DMS114 treated with DMSO at 0.1 percent for 48 hours (cell line): ENCODE data around the gene FOXD1.
A peak's percentile ranks its signal among the peaks of the same experiment; 100 is the strongest.
"Not testable (repeated sequence)": the region's sequence is repeated elsewhere in the genome, so short reads cannot be mapped to it uniquely, and the experiment has no call there.

Experiments used
- DNase-seq: peaks from one replicate; lab custom pipeline; 2025; ENCODE audit not compliant: unreplicated experiment; lab: John Stamatoyannopoulos, UW

FOXD1 gene

GRCh38 chr5:73448463-73449136, at the start of gene FOXD1:
FOXD1 (minus strand) TSS chr5:73448777; CDS start chr5:73448362, 415 bp downstream.
- peak; percentile 92 for DNase-seq

DNA sequence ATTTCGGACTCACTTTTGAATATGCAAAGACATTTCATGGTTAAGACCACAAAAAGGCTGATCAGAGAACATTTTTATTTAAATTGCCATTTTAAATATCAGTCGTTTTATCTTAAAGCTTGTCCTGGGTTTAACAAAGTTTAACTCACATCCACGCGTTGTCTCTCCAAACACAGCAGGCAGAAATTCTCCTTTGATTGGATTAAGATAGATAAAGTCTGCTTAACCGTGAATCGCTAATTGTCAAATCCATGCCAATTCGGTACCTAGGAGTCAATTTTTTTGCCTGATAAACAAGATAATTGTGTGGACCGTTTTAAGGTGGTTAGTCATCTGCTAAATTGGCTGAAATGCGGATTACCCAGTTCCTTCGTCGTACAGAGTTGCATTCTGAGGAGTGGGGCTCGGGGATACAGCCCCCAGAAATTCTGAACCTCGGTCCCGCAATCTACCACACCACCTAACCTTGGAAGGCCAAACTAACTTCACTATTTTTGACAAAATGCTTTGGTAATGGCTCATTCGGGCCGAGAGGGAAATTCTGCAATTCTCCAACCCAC, 49.0 kb upstream of the FOXD1 start:
- no peak for DNase-seq

GRCh38 chr5:73496984-73497457, 48.4 kb upstream of the FOXD1 start:
- DNase-seq = peak; percentile 89

GRCh38 chr5:73495772-73496335, 47.3 kb upstream of the FOXD1 start:
- no peak for DNase-seq

DNA sequence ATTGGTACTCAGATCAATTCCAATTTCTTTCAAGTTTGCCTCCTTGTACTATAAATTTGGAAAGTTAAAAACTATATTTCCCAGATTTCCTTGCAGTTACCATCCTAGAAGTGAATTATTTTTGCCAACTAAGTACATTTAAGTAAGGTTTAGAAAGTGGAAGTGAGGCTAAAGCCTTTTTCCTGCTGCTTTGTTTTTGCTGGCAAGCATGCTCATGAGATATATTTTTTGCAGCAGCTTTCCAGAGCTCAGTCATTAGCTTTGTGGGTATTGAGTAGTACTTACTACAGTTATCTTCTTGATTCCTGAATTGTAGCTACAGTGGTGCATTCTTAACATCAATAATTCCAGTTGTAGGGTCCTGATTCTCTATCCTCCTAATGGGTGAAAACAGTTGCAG, 46.1 kb upstream of the FOXD1 start:
- DNase-seq = no peak

- no peak for DNase-seq
Measured at GRCh38 chr5:73493421-73493820, 44.8 kb upstream of the FOXD1 start.

DNA sequence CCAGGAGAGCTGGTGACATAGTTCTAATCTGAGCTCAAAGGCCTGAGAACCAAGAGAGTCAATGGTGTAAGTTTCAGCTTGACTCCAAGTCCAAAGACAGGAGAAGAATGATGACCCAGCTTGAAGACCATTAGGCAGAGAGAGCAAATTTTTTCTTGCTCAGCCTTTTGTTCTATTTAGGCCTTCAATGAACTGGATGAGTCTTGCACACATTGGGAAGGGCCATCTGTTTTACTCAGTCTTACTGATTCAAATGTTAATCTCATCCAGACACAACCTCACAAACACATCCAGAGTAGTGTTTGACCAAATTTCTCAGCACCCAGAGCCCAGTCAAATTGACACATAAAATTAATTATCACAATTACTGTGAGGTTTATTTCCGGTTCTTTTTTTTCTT, 42.6 kb upstream of the FOXD1 start:
- DNase-seq = no peak

- DNase-seq = no peak
Measured at GRCh38 chr5:73490088-73490487, 41.5 kb upstream of the FOXD1 start.

- DNase-seq = no peak
Measured at GRCh38 chr5:73488806-73489205, 40.2 kb upstream of the FOXD1 start.

DNA sequence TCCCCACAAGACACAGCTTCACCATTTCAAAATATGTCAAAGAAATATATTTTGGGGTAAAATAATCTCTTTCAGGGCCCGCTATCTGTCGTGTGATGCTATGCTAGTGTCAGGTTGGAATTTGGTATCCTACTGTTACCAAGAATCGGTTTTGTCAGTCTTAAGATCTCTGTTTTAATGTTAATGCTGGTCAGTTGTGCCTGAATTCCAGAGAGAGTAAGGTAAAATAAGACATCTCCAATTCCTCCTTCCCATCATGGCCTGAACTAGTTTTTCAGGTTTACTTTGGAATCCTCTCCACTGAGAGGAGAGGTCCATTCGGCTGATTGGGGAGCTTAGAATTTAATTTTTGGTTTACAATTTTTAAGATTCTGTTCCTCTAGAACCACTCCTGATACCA, 39.2 kb upstream of the FOXD1 start:
- DNase-seq = no peak

DNA sequence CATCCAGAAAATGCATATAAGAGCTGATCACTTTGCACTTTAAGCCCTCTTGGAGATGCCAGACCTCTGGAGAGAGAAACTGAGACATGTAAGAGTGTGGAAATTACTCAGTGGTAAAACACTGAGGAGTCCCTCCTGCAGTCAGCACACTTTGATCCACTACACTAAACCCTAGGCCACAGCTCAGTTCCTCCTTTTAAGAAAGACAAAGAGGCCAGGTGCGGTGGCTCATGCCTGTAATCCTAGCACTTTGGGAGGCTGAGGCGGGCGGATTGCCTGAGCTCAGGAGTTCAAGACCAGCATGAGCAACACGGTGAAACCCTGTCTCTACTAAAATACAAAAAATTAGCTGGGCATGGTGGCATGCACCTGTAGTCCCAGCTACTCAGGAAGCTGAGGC, 38.7 kb upstream of the FOXD1 start:
- DNase-seq = not testable (repeated sequence)

GRCh38 chr5:73486119-73486899, 37.7 kb upstream of the FOXD1 start:
- DNase-seq = no peak

DNA sequence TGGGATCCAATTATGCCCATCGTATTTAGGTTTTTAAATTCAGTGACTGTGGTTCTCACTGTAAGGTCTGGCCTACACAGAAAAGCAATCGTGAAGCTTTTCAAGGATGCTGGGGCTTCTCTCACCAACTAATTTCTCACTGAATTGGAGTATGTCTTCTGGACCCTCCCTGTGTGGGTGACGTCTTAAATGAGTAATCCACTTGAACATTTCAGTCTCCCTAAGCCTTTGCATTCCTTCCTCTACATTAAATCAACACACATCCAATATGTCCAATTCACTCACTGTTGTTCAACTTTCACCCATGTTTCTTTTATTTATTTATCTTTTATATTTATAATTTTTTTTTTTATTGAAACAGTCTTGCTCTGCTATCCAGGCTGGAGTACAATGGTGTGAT, 37.1 kb upstream of the FOXD1 start:
- DNase-seq = no peak

- DNase-seq = no peak
Measured at GRCh38 chr5:73484511-73484910, 35.9 kb upstream of the FOXD1 start.

DNA sequence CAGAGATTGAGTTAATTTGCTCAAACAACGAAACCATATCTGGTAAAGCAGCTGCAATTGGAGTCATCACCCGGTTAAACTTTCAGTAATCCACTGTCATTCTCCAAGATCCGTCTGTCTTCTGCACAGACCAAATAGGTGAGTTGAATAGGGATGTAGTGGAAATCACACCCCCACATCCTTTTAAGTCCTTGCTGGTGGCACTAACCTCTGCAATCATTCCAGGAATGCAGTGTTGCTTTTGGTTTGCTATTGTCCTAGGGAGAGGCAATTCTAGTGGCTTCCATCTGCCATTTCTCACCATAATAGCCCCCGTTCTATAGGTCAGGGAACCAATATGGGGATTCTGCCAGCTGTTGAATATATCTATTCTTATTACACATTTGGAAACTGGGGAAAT, 35.1 kb upstream of the FOXD1 start:
- no peak for DNase-seq

GRCh38 chr5:73482383-73483136, 34.0 kb upstream of the FOXD1 start:
- DNase-seq = no peak

DNA sequence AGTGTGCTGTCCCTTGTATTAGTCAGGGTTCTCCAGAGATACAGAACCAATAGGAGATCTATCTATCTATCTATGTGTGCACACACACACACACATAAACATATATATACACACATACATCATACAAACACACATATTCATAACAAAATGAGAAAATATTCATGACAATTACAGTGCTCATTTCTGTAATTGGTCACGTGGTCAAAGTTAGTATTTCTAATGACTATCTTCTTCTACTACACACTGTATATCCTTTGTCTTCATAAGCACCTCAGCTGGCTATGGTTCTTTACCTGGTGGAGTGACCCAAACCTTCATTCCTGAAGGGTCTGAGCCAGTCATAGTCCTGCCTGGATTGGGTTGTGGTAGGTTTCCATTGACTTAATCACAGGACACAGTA, 31.9 kb upstream of the FOXD1 start:
- DNase-seq = no peak

- DNase-seq = no peak
Measured at GRCh38 chr5:73472116-73472515, 23.5 kb upstream of the FOXD1 start.

DNA sequence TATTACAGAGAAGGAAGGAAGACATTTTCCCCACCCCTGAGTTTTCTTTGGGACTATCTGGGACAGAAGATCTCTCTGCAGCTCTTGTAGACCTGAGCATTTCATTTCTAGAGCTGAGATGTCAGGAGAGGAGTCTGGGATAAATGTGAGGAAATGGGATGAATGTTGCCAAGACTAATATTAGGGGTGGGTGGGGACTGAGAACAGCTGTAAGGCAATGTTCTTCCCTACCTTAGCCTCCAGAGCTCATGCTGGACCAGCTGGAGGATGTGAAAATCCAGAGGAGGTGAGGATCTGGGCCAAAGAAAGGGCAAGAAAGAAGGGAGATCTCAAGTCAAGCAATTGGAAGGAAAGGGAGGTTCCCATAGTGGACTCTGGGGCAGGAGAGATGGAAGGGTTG, 23.1 kb upstream of the FOXD1 start:
- DNase-seq = no peak

DNA sequence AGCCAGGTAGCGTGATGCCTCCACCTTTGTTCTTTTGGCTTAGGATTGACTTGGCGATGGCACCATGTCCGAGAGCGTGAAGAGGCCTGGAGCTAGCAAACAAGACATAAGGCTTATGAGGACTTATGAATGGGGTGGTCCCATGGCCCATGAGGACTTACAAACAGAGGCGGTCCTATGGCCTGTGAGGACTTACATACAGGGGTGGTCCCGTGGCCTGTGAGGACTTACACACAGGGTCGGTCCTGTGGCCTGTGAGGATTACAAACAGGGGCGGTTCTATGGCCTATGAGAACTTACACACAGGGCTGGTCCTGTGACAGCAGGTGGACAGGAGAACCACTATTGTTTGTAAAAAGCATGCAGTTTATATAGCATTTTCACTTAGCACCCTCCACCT, 21.3 kb upstream of the FOXD1 start:
- DNase-seq = no peak

GRCh38 chr5:73468638-73469037, 20.1 kb upstream of the FOXD1 start:
- not testable (repeated sequence) for DNase-seq
